B cell (primary cell): ENCODE data around the gene PLPP3. TPM values are rescaled to one million over a fixed set of nuclear protein-coding genes. Genes with fewer than 3 reads are reported as not detected.

ENCODE experiments used
- ATAC-seq: fragments of 200-7000 bp; cut with Tn5 transposase; one replicate; pipeline ENCODE4 v1.10.0; 2021; ENCODE audit warnings: low read depth, mild to moderate bottlenecking, moderate number of reproducible peaks, moderate library complexity
- CTCF ChIA-PET: fragments of 350-600 bp; sonication (Branson Sonifier 250); formaldehyde crosslinking; loops from one replicate; lab custom pipeline; 2021; ENCODE audit warnings: antibody characterized with exemption, inconsistent platforms; lab: Charles Lee
- POLR2A ChIA-PET: fragments of 350-600 bp; sonication (Branson Sonifier 250); formaldehyde crosslinking; loops from one replicate; lab custom pipeline; 2021; ENCODE audit warnings: antibody characterized with exemption; lab: Charles Lee
- DNase-seq: peaks from one replicate; pipeline ENCODE4 v3.0.0; 2013
- H2AFZ ChIP-seq: 2 replicates; pipeline ENCODE4 v1.6.1; 2012; ENCODE audit warnings: mild to moderate bottlenecking, low read depth, low read length; ENCODE audit not compliant: insufficient read depth, poor library complexity, severe bottlenecking
- H3K27ac ChIP-seq, 2 donors: 1 replicate in 1 of 2; 2 replicates in 1 of 2; pipeline ENCODE4 v1.5.1; 2012 to 2013; ENCODE audit warnings: low read length in 2 of 2, mild to moderate bottlenecking in 2 of 2, moderate library complexity in 1 of 2
- H3K27me3 ChIP-seq, 4 experiments: fragments of 200-600 bp in 1 of 4; sonication (generic) in 1 of 4; replicated peaks in 1 of 4; 1 replicate in 2 of 4; 2 replicates in 2 of 4; pipeline versions ENCODE4 v1.6.1 to v1.7.0; 2013 to 2016; ENCODE audit warnings: low read length in 3 of 4, mild to moderate bottlenecking in 2 of 4, mixed read lengths in 1 of 4, moderate library complexity in 1 of 4; ENCODE audit not compliant: insufficient read depth in 4 of 4, control insufficient read depth in 3 of 4; ENCODE audit errors: control extremely low read depth in 1 of 4
- H3K36me3 ChIP-seq, 2 experiments: replicated peaks in 1 of 2; 1 replicate in 1 of 2; 2 replicates in 1 of 2; pipeline versions ENCODE4 v1.6.1 to v1.7.1; 2013; ENCODE audit warnings: low read length in 1 of 2; ENCODE audit not compliant: insufficient read depth in 2 of 2, control insufficient read depth in 1 of 2; ENCODE audit errors: control extremely low read depth in 1 of 2, extremely low read depth in 1 of 2
- H3K4me1 ChIP-seq, 2 donors: fragments of 200-600 bp in 1 of 2; sonication (generic) in 1 of 2; 1 replicate in 1 of 2; 2 replicates in 1 of 2; pipeline versions ENCODE4 v1.5.1 to v1.6.1; 2013 to 2017; ENCODE audit warnings: low read length in 2 of 2; ENCODE audit not compliant: control insufficient read depth in 2 of 2, insufficient read depth in 2 of 2
- H3K4me2 ChIP-seq: replicated peaks from 2 replicates; pipeline ENCODE3; 2012; ENCODE audit warnings: mild to moderate bottlenecking, low read depth, low read length; ENCODE audit not compliant: poor library complexity, severe bottlenecking
- H3K4me3 ChIP-seq, 5 experiments: fragments of 200-600 bp in 1 of 5; sonication (generic) in 1 of 5; 1 replicate in 3 of 5; 2 replicates in 2 of 5; pipeline versions ENCODE4 v1.5.1 to v1.7.0; 2011 to 2016; ENCODE audit warnings: low read length in 4 of 5, mild to moderate bottlenecking in 4 of 5, low read depth in 2 of 5, control low read depth in 1 of 5, moderate library complexity in 1 of 5; ENCODE audit not compliant: insufficient read depth in 1 of 5; ENCODE audit errors: control extremely low read depth in 1 of 5, extremely low read depth in 1 of 5
- H3K79me2 ChIP-seq: fragments of 200-600 bp; sonication (generic); one replicate; pipeline ENCODE4 v1.6.0; 2016; ENCODE audit warnings: low read length; ENCODE audit not compliant: control insufficient read depth, insufficient read depth
- H3K9ac ChIP-seq: fragments of 200-600 bp; sonication (generic); 2 replicates; pipeline ENCODE4 v1.6.1; 2017; ENCODE audit warnings: mild to moderate bottlenecking, low read length, moderate library complexity
- H3K9me3 ChIP-seq, 3 donors: one replicate each; pipeline versions ENCODE4 v1.6.1 to v1.7.1; 2013; ENCODE audit warnings: low read length in 2 of 3; ENCODE audit not compliant: control insufficient read depth in 2 of 3, insufficient read depth in 1 of 3; ENCODE audit errors: control extremely low read depth in 1 of 3
- H4K20me1 ChIP-seq: 2 replicates; pipeline ENCODE4 v1.6.0; 2012; ENCODE audit warnings: mild to moderate bottlenecking, low read length; ENCODE audit not compliant: insufficient read depth, control insufficient read depth, poor library complexity, severe bottlenecking
- H3K27ac Mint-ChIP-seq: one replicate; pipeline ENCODE4 v1.8.0; 2021; ENCODE audit warnings: mixed read lengths
- H3K27me3 Mint-ChIP-seq: one replicate; pipeline ENCODE4 v1.8.0; 2021; ENCODE audit warnings: mixed read lengths
- H3K4me1 Mint-ChIP-seq: one replicate; pipeline ENCODE4 v1.8.0; 2021; ENCODE audit warnings: mixed read lengths
- H3K4me3 Mint-ChIP-seq: one replicate; pipeline ENCODE4 v1.8.0; 2021; ENCODE audit warnings: mixed read lengths
- H3K9me3 Mint-ChIP-seq: one replicate; pipeline ENCODE4 v1.8.0; 2022; ENCODE audit warnings: mixed read lengths; ENCODE audit not compliant: insufficient read depth
- EZH2 ChIP-seq: IDR thresholded peaks from 2 replicates; pipeline ENCODE4 v1.6.1; 2012; ENCODE audit warnings: borderline replicate concordance, low read depth, mild to moderate bottlenecking, moderate library complexity, low read length; ENCODE audit not compliant: insufficient read depth, poor library complexity, severe bottlenecking
- WGBS: methylation state at CpG from one replicate; pipeline ENCODE4 v1.1.5; 2013; ENCODE audit warnings: missing lambda C conversion rate; ENCODE audit not compliant: insufficient coverage; 5-methylcytosine and 5-hydroxymethylcytosine counted together
- intact Hi-C: fragments of 100-400 bp; cut with micrococcal nuclease; formaldehyde crosslinking; loops from one replicate; pipeline ENCODE4 v1.10.0; 2022
- polyA plus RNA-seq: library from polyadenylated mRNA; depleted of rRNA; stranded (reverse); fragments of >200 nt; gene quantifications from 2 replicates; pipeline ENCODE4 v1.2.3, GENCODE V29; 2012
- total RNA-seq, 2 donors: library from RNA; stranded (reverse); fragments of 120-200 nt in 1 of 2; gene quantifications; 1 replicate in 1 of 2; 2 replicates in 1 of 2; pipeline versions ENCODE4 v1.2.3 to v1.2.4, GENCODE V29; 2013 to 2022
- TF ChIP-seq, protein P1 (sequence below): fragments of 200-600 bp; IDR thresholded peaks from one replicate; pipeline ENCODE4 v1.8.0; 2022; ENCODE audit warnings: antibody characterized with exemption, mild to moderate bottlenecking

PLPP3 gene
- total and polyA plus RNA-seq, 2 donors (not counting 1 experiment from before 2014, with no cell fraction given), result 1.8 to 2.9 TPM

- peak overlapping the region; percentile 90 for H3K4me2 ChIP-seq
- no peak overlapping the region for H3K4me3 ChIP-seq
- no peaks in the 10 kb centered on the region for H3K9me3 Mint-ChIP-seq
- no peak overlapping the region for H3K27ac ChIP-seq
- H3K27me3 ChIP-seq, result no peaks in the 10 kb centered on the region
- CTCF ChIA-PET, result interaction anchor here (0.9 to 8.1 kb wide), 10 partner anchors 9 to 1940 kb away, joined by 3 to 85 read pairs (median 4); no protein-coding TSS in a partner anchor
- intact Hi-C loops, result loop anchor here (2.0 to 10.0 kb wide), 5 partner anchors 49 to 1101 kb away; no protein-coding TSS in a partner anchor
- H3K4me3 Mint-ChIP-seq, result no peak overlapping the region
- H3K9ac ChIP-seq, result no peak overlapping the region
- no CpG with 5 or more reads among the region's 3 CpGs for whole genome bisulfite sequencing
- peaks cover 29% of the 10 kb centered on the region for H3K79me2 ChIP-seq
- H2AFZ ChIP-seq, result no peak overlapping the region
- H3K27ac Mint-ChIP-seq, result peak overlapping the region; percentile 20
- DNase-seq (peak; percentile 30), ATAC-seq (no peak)
- H3K4me1 Mint-ChIP-seq, result peaks cover 65% of the 10 kb centered on the region
- H3K4me1 ChIP-seq, result peaks cover 35 to 43% of the 10 kb centered on the region in 2 donors
- no peaks in the 10 kb centered on the region for H4K20me1 ChIP-seq
- no peak for TF ChIP-seq EZH2
- TF ChIP-seq, protein P1, sequence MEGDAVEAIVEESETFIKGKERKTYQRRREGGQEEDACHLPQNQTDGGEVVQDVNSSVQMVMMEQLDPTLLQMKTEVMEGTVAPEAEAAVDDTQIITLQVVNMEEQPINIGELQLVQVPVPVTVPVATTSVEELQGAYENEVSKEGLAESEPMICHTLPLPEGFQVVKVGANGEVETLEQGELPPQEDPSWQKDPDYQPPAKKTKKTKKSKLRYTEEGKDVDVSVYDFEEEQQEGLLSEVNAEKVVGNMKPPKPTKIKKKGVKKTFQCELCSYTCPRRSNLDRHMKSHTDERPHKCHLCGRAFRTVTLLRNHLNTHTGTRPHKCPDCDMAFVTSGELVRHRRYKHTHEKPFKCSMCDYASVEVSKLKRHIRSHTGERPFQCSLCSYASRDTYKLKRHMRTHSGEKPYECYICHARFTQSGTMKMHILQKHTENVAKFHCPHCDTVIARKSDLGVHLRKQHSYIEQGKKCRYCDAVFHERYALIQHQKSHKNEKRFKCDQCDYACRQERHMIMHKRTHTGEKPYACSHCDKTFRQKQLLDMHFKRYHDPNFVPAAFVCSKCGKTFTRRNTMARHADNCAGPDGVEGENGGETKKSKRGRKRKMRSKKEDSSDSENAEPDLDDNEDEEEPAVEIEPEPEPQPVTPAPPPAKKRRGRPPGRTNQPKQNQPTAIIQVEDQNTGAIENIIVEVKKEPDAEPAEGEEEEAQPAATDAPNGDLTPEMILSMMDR, result no peak
- peaks cover 3% of the 10 kb centered on the region for H3K27me3 Mint-ChIP-seq
- POLR2A ChIA-PET, result interaction anchor here (1.4 kb wide), 1 partner anchor 1361 kb away, joined by 4 read pairs; the partner anchor contains the start of gene USP24
- H3K9me3 ChIP-seq, result no peaks in the 10 kb centered on the region
- H3K36me3 ChIP-seq, result no peaks in the 10 kb centered on the region
These were observed 3.5 kb downstream of the PLPP3 start for GRCh38 chr1:56575865-56576264.

DNA sequence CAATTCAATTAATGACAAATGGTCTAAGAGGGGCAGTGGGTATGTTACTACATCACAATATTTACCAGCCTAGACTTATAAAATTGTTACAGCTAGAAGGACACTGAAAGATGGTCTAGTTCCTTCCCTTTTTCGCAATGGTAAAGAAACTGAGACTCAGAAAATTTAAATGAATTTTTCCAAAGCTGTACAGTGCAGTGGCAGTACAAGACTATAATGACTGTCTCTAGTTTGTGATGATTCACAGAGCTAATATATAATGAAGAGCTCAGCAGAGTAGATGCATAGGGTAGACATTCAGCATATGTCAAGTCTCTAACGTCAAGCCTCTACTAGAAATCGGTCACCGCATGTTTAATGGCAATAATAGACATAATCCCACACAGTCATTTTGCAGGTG lies 4.6 kb downstream of the PLPP3 start:
- intact Hi-C loops, result loop anchor here (5.0 to 10.0 kb wide), 3 partner anchors 152 to 1100 kb away; no protein-coding TSS in a partner anchor
- ChIA-PET CTCF (interaction anchor here (0.6 to 8.1 kb wide), 9 partner anchors 10 to 1941 kb away, joined by 4 to 85 read pairs (median 4); no protein-coding TSS in a partner anchor), POLR2A (no interaction called here)
- Histone ChIP-seq H3K4me1 (peaks cover 35 to 45% of the 10 kb centered on the region in 2 donors), H3K9me3 (no peaks in the 10 kb centered on the region), H4K20me1 (no peaks in the 10 kb centered on the region), H3K27me3 (no peaks in the 10 kb centered on the region), H3K36me3 (no peaks in the 10 kb centered on the region), H3K79me2 (peaks cover 36% of the 10 kb centered on the region), H2AFZ (no peak overlapping the region), H3K4me2 (peak overlapping the region; percentile 5), H3K27ac (no peak overlapping the region), H3K9ac (no peak overlapping the region), H3K4me3 (no peak overlapping the region)
- 40% methylated on average over 1 of the region's 4 CpGs for WGBS
- Mint-ChIP-seq H3K27ac (peak overlapping the region; percentile 20), H3K4me3 (peak overlapping the region; percentile 21), H3K4me1 (peaks cover 69% of the 10 kb centered on the region), H3K9me3 (no peaks in the 10 kb centered on the region), H3K27me3 (no peaks in the 10 kb centered on the region)
- no peak for DNase-seq
- TF ChIP-seq EZH2, result no peak
- TF ChIP-seq, protein P1, result no peak
- ATAC-seq, result no peak
